ENCODE measurements around the gene PTBP2.
"Not testable (repeated sequence)": the region's sequence is repeated elsewhere in the genome, so short reads cannot be mapped to it uniquely, and the experiment has no call there.

PTBP2 gene

GRCh38 chr1:96792220-96792619 lies 70.6 kb downstream of the PTBP2 start:
- in situ Hi-C loops (cut with HindIII; ENCODE audit: low sequenced_read_pairs): no loop called here
- no peak for TF ChIP-seq CTCF (IDR thresholded peaks at IDR 0.05; ENCODE audit: low read depth, low read length, missing control alignments)
- no peak overlapping the region for H3K4me3 ChIP-seq (ENCODE audit: low read depth, low read length)
- no peak for DNase-seq (ENCODE audit: low read depth)

GRCh38 chr1:96801696-96802095 lies 80.1 kb downstream of the PTBP2 start:
- in situ Hi-C loops (cut with HindIII; ENCODE audit: low sequenced_read_pairs); DNase-seq (ENCODE audit: low read depth): not testable (repeated sequence)

GRCh38 chr1:96804648-96805047 lies 83.1 kb downstream of the PTBP2 start:
- H3K4me3 ChIP-seq (ENCODE audit: low read depth, low read length): no peak overlapping the region
- no peak for DNase-seq (ENCODE audit: low read depth)
- in situ Hi-C loops (cut with HindIII; ENCODE audit: low sequenced_read_pairs): no loop called here
- TF ChIP-seq CTCF (IDR thresholded peaks at IDR 0.05; ENCODE audit: low read depth, low read length, missing control alignments): no peak

More at GRCh38 chr1:96801696-96802095, 80.1 kb downstream of the PTBP2 start:
- not testable (repeated sequence) for H3K4me3 ChIP-seq (ENCODE audit: low read depth, low read length)

GRCh38 chr1:96808191-96808590 lies 86.6 kb downstream of the PTBP2 start:
- no peak overlapping the region for H3K4me3 ChIP-seq (ENCODE audit: low read depth, low read length)
- DNase-seq (ENCODE audit: low read depth): peak; percentile 2
- in situ Hi-C loops (cut with HindIII; ENCODE audit: low sequenced_read_pairs): no loop called here
- no peak for TF ChIP-seq CTCF (IDR thresholded peaks at IDR 0.05; ENCODE audit: low read depth, low read length, missing control alignments)

GRCh38 chr1:96815914-96816313 lies 94.3 kb downstream of the PTBP2 start:
- H3K4me3 ChIP-seq (ENCODE audit: low read depth, low read length): no peak overlapping the region
- no peak for TF ChIP-seq CTCF (IDR thresholded peaks at IDR 0.05; ENCODE audit: low read depth, low read length, missing control alignments)
- no peak for DNase-seq (ENCODE audit: low read depth)
- in situ Hi-C loops (cut with HindIII; ENCODE audit: low sequenced_read_pairs): no loop called here

- in situ Hi-C loops (cut with HindIII; ENCODE audit: low sequenced_read_pairs): no loop called here
- DNase-seq (ENCODE audit: low read depth): no peak
- no peak for TF ChIP-seq CTCF (IDR thresholded peaks at IDR 0.05; ENCODE audit: low read depth, low read length, missing control alignments)
- no peak overlapping the region for H3K4me3 ChIP-seq (ENCODE audit: low read depth, low read length)
Measured at GRCh38 chr1:96820107-96820506, 98.5 kb downstream of the PTBP2 start.

GRCh38 chr1:96820671-96821070 lies 99.1 kb downstream of the PTBP2 start:
- no peak for TF ChIP-seq CTCF (IDR thresholded peaks at IDR 0.05; ENCODE audit: low read depth, low read length, missing control alignments)
- no peak for DNase-seq (ENCODE audit: low read depth)
- in situ Hi-C loops (cut with HindIII; ENCODE audit: low sequenced_read_pairs): no loop called here
- H3K4me3 ChIP-seq (ENCODE audit: low read depth, low read length): no peak overlapping the region
